Inflammatory macrophage (primary cell): ENCODE results near the gene RBMS3.
A peak's percentile ranks its signal among the peaks of the same experiment; 100 is the strongest.
"Not testable (repeated sequence)": the region's sequence is repeated elsewhere in the genome, so short reads cannot be mapped to it uniquely, and the experiment has no call there.

Experiments used
- DNase-seq, 2 donors: peaks; one replicate each; pipeline ENCODE4 v3.0.0-alpha.2; 2020 to 2022

The RBMS3 gene

GRCh38 chr3:29755416-29755815 is 474.5 kb downstream of the RBMS3 start:
- DNase-seq, result no peak

GRCh38 chr3:29757054-29757777 is 476.3 kb downstream of the RBMS3 start:
- no peak for DNase-seq

- DNase-seq, result no peak
Observed at GRCh38 chr3:29758108-29758433, 477.2 kb downstream of the RBMS3 start.

- DNase-seq, result no peak
Observed at GRCh38 chr3:29758434-29759322, 477.8 kb downstream of the RBMS3 start.

- DNase-seq, result no peak
Observed at GRCh38 chr3:29759411-29760225, 478.7 kb downstream of the RBMS3 start.

- DNase-seq, result no peak
Observed at GRCh38 chr3:29760226-29760685, 479.4 kb downstream of the RBMS3 start.

- DNase-seq, result no peak
Observed at GRCh38 chr3:29761517-29761916, 480.6 kb downstream of the RBMS3 start.

- no peak for DNase-seq
Observed at GRCh38 chr3:29763115-29763514, 482.2 kb downstream of the RBMS3 start.

GRCh38 chr3:29764041-29764440 is 483.2 kb downstream of the RBMS3 start:
- no peak for DNase-seq

- no peak for DNase-seq
Observed at GRCh38 chr3:29764603-29765254, 483.9 kb downstream of the RBMS3 start.

GRCh38 chr3:29771602-29772001 is 490.7 kb downstream of the RBMS3 start:
- peak; percentile 24 to 42 for DNase-seq

GRCh38 chr3:29772436-29772835 is 491.6 kb downstream of the RBMS3 start:
- DNase-seq, result no peak

- DNase-seq, result no peak
Observed at GRCh38 chr3:29773481-29773880, 492.6 kb downstream of the RBMS3 start.

GRCh38 chr3:29775340-29775739 is 494.5 kb downstream of the RBMS3 start:
- DNase-seq, result no peak

GRCh38 chr3:29777869-29778268 is 497.0 kb downstream of the RBMS3 start:
- DNase-seq, result no peak

- DNase-seq, result no peak
Observed at GRCh38 chr3:29789686-29790085, 508.8 kb downstream of the RBMS3 start.

- DNase-seq, result no peak
Observed at GRCh38 chr3:29796808-29797207, 515.9 kb downstream of the RBMS3 start.

GRCh38 chr3:29802057-29802456 is 521.2 kb downstream of the RBMS3 start:
- DNase-seq, result no peak

- DNase-seq, result no peak
Observed at GRCh38 chr3:29804044-29804443, 523.2 kb downstream of the RBMS3 start.

- DNase-seq, result no peak
Observed at GRCh38 chr3:29805757-29806156, 524.9 kb downstream of the RBMS3 start.

GRCh38 chr3:29808324-29808723 is 527.5 kb downstream of the RBMS3 start:
- DNase-seq, result not testable (repeated sequence)

GRCh38 chr3:29822071-29822470 is 541.2 kb downstream of the RBMS3 start:
- DNase-seq, result no peak

- no peak for DNase-seq
Observed at GRCh38 chr3:29823233-29823632, 542.4 kb downstream of the RBMS3 start.
